CD4-positive, alpha-beta T cell treated with Interleukin-6 at 100 ng/mL for 8 hours (primary cell): ENCODE results near the gene VTI1B.
"Not testable (repeated sequence)": the region's sequence is repeated elsewhere in the genome, so short reads cannot be mapped to it uniquely, and the experiment has no call there.

Experiments used
- DNase-seq: peaks from one replicate; pipeline ENCODE4 v3.0.0-alpha.2; 2020; ENCODE audit warnings: mixed read lengths, low spot score

VTI1B gene

GRCh38 chr14:67674480-67675218 is at the start of gene VTI1B:
Gene VTI1B (minus strand): TSS chr14:67674632. CDS start chr14:67674489, 143 bp downstream.
- peak; percentile 61 for DNase-seq

- no peak for DNase-seq
Observed at GRCh38 chr14:67722293-67722692, 47.9 kb upstream of the VTI1B start.

DNA sequence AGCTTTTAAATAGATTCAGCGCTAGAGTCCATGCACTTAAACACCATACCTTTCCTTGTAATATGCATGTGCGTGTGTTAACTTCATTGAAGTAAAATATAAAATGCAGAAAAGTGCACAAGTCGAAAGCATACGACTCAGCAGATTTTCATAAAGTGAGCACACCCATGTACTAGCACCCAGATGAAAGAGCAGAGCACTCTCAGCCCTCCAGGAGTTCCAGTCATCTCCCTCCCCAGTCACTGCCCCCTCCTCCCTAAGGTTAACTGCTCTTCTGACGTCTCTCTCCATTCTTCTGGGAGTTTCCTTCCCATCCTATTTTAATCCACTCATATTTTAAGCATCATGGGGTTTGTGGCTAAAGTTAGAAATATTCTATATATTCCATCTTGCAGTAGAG is 47.4 kb upstream of the VTI1B start:
- DNase-seq = no peak

DNA sequence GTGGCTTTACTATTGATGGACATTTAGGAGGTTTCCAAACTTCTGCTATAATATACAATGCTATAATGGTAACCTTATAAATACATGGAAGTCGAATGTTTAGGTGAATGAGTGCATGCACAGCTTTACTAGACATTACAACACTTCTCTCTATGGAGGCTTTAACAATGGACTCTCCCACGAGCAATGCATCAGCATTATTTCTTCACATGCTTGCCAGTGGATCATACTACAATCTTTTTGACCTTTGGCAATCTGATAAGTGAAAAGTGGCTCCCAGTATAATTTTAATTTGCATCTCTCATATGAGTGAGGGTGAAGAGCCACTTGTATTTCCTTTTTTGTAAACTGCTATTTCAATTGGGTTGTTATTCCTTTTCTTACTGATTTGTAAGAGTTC is 45.4 kb upstream of the VTI1B start:
- no peak for DNase-seq

DNA sequence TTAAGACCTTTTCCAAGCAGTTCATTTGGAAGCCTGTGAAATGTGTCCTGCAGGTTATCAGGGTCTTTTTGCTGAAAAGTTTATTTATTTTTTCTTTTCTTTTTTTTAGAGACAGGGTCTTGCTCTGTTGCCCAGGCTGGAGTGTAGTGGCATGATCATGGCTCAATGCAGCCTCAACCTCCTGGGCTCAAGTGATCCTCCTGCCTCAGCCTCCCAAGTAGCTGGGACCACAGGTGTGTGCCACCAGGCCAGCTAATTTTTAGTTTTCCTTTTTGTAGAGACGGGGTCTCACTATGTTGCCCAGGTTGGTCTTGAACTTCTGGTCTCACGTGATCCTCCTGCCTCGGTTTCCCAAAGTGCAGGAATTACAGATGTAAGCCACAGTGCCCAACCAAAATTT is 45.0 kb upstream of the VTI1B start:
- DNase-seq = not testable (repeated sequence)

DNA sequence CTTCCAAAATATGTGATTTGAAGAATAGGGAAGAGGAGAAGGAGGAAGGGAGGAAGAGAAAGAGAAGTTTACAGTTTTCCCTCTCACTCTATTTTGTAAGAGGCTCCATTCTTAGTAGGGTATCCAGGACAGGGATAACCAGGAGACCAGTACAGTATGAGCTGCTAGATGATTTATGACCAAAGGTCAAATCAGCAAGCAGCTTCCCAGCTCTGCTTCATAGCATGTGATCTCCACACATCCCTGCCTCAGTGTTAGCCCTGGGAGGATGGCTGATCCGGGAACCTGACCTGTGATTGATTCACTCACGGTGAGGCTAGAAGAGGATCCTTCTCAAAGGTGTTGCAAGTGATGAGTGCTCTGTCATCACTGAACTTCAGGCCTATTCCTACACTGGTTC is 43.8 kb upstream of the VTI1B start:
- DNase-seq = no peak

- DNase-seq = no peak
Observed at GRCh38 chr14:67717048-67717447, 42.6 kb upstream of the VTI1B start.

DNA sequence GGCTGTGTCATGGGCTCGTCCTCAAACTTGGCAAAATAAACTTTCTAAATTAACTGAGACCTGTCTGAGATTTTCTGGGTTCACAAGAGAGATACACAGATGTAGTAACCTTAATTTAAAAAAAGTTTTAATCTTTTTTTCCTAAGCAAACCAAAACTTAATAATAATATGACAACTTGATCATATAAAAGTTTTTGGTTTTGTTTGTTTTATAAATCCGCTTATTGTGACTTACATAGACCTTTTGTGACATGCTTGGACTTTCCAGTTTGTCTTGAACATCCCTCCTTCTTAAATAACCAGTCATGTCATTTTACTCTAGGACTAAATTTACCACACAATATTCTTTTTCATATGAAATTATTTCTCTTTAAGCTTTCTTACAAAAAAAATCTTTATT is 35.8 kb upstream of the VTI1B start:
- no peak for DNase-seq

DNA sequence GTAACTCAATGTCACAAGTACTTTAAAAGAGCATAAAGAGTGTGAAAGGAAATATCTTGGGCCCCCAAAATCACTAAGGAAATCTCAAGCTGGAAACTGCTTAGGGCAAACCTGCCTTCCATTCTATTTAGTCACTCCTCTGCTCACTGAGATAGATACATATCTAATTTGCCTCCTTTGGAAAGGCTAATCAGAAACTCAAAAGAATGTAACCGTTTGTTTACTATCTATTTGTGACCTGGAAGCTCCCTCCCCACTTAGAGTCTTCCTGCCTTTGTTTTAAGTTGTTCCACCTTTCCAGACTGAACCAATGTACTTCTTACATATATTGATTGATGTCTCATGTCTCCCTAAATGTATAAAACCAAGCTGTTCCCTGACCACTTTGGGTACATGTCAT is 35.4 kb upstream of the VTI1B start:
- not testable (repeated sequence) for DNase-seq

GRCh38 chr14:67709346-67709745 is 34.9 kb upstream of the VTI1B start:
- not testable (repeated sequence) for DNase-seq

DNA sequence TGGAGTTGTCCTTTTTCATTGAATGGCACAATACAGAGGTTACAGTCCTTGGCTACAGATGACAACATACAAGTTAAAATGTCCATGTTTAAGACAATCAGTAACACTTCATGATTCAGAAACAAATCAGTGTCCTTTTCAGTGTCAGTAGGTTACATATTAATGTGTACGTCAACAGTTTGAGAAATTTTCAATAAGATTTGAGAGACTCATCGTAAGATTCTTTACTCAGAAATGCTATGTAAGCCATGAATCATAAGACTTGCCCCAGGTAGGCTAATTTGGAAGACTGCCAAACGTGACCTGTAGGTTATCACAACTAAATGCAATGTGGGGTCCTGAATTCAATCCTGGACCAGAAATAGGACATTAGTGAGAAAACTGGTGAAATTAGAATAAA is 30.8 kb upstream of the VTI1B start:
- no peak for DNase-seq

DNA sequence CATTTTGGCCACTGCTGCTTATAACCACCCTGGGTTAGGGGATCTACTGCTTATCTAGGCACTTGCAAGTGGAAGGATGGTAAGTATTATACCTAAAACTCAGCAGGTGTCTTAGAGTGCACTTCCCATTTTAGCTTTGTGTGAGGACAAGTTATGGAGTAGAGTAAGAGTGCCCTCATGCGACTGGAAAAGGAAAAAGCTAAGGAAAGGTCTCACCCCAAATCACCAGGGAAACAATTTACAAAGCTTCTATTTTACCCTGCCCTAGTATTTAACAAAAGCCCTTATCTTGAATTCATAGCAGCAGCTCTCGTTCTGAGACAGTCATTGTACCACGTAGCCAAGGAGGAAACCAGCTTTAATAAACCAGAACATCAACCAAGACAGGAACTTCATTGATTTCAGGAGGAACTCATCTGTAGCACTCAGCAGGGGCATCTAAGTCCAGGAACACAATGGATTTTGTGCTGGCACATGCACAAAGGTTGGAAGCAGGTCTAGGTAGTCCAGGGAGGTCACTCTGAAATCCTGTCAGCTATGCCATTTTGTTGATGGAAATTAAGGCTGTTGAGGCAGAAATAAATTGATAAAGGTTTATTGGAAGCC is 30.2 kb upstream of the VTI1B start:
- peak; percentile 48 for DNase-seq

GRCh38 chr14:67703997-67704396 is 29.6 kb upstream of the VTI1B start:
- no peak for DNase-seq

DNA sequence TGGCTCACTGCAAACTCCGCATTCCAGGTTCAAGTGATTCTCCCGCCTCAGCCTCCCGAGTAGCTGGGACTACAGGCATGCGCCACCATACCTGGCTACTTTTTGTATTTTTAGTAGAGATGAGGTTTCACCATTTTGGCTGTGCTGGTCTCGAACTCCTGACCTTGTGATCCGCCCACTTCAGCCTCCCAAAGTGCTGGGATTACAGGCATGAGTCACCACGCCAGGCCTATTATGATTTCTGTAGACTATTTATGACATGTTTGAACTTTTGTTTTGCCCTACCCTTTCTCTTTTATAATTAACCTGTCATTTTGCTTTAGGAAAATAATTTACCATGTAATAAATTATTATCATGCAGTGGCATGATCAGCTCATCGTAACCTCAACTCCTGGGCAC is 27.1 kb upstream of the VTI1B start, which contains the start of gene RDH12:
TSS of gene RDH12 (plus strand) at position 395 of the 400 bp plus-strand sequence. CDS start 20,757 bp downstream, outside the sequence.
- not testable (repeated sequence) for DNase-seq

DNA sequence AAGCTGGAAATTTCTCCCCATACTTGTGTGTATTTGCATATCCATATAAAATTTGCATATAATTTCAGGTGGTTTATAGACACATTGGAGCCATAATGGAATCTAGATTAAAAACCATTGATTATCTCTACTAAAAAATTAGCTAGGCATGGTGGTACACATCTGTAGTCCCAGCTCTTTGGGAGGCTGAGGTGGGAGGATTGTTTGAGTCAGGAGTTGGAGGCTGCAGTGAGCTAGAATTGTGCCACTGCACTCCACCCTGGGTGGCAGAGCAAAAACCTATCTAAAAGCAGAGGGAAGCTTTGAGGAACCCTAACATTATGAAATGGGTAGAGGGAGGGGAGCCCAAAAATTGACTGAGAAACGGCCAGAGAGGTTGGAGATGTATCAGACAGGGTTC is 23.7 kb upstream of the VTI1B start:
- DNase-seq = no peak

DNA sequence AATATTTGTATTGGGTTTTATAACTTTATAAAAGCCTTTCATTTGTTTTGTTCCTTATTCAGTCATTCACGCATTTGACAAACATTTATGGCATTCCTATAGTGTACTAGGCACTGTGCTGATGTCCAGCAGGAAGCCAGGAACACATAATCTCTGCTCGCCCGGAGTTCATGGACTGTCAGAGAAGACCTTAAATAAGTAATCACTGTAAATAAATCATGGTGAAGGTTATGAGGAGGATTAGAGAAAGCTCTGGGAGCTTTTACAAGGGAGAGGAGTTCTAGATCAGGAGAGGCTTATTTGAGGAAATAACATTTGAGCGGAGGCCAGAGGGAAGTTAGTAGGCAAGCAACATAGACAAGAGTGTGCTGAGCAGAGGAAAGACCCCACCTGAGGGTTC is 22.6 kb upstream of the VTI1B start:
- no peak for DNase-seq

GRCh38 chr14:67695394-67695949 is 21.0 kb upstream of the VTI1B start, which contains the start of gene RDH11:
Gene RDH11 (minus strand): TSS chr14:67695764. CDS start chr14:67695703, 61 bp downstream.
- DNase-seq = peak; percentile 84

- peak; percentile 48 for DNase-seq
Observed at GRCh38 chr14:67694791-67695393, 20.5 kb upstream of the VTI1B start.

GRCh38 chr14:67690011-67690410 is 15.6 kb upstream of the VTI1B start:
- no peak for DNase-seq

GRCh38 chr14:67683842-67684241 is 9.4 kb upstream of the VTI1B start:
- no peak for DNase-seq

DNA sequence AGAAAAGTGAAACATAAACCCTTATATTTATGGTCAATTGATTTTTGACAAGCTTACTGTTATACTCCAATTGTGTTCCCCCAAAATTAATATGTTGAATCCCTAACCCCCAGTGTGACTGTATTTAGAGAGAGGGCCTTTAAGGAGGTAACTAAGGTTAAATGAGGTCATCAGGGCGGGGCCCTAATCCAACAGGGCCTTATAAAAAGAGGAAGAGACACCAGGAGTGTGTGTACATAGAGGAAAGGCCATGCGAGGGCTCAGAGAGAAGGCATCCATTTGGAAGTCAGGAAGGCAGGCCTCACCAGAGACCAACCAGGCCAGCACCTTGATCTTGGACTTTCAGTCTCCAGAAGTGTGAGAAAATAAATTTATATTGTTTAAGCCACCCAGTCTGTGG is 6.5 kb upstream of the VTI1B start:
- no peak for DNase-seq

- DNase-seq = no peak
Observed at GRCh38 chr14:67680121-67680602, 5.7 kb upstream of the VTI1B start.

- DNase-seq = no peak
Observed at GRCh38 chr14:67679006-67679405, 4.6 kb upstream of the VTI1B start.
